Inferior parietal cortex (tissue), 1 donor: ENCODE data around the gene HLF.
A peak's percentile ranks its signal among the peaks of the same experiment; 100 is the strongest.

Source experiments
- DNase-seq: peaks from one replicate; pipeline ENCODE4 v3.0.0-alpha.2; 2016; ENCODE audit errors: extremely low spot score

HLF gene

GRCh38 chr17:55274355-55275255 lies 9.8 kb downstream of the HLF start:
- no peak for DNase-seq

- DNase-seq: no peak
Measured at GRCh38 chr17:55275894-55276804, 11.4 kb downstream of the HLF start.

DNA sequence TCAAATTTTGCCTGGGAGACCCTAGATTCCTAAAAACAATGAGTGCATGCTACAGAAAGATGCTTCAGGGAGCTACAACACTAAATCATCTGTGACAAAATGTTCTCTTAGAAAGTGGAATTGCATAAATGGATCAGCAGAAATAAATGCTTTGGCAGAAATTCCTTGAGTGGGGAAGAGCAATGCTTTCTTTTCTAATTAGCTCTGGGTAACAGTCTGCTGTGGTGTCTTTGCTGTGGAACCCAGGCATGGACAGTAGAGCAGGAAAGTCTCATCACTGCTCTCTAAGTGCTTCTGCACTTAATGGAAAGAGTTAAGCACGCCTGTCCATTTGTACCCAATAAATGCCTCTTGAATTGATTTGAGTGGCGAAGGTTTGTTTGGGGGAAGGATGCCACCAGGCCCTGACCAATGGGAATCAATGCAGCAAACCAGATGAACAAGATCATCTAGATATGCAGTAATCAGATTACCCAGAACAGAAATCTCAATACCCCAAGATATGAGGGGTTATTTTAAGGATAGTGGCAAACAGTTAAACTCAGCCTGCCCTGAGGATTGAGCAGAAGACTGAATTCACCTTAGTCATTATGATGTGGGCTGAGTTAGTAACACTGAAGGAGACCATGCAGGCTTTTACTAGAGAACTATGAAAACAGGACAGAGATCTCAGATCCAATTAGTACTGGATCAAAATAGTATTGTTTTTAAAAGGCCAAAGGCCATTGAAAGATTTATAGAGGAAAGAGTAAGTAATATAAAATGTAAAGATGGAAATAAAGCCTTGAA lies 13.6 kb downstream of the HLF start:
- no peak for DNase-seq

DNA sequence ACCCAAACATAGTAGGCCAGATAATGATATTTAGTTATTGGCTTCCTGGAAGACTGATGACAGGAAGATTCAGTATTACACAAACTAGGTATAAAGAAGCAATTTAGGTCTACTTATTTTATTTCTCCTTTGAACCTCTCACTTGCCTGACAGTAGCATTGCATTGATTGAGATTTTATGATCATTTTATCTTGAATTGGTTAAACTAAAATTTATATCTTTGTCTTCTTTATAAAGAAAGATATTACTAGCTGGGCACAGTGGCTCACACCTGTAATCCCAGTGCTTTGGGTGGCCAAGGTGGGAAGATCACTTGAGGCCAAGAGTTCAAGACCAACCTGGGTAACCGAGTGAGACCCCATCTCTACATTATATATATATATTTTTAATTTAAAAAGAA lies 14.4 kb downstream of the HLF start:
- no peak for DNase-seq

- no peak for DNase-seq
Measured at GRCh38 chr17:55279788-55280187, 15.0 kb downstream of the HLF start.

DNA sequence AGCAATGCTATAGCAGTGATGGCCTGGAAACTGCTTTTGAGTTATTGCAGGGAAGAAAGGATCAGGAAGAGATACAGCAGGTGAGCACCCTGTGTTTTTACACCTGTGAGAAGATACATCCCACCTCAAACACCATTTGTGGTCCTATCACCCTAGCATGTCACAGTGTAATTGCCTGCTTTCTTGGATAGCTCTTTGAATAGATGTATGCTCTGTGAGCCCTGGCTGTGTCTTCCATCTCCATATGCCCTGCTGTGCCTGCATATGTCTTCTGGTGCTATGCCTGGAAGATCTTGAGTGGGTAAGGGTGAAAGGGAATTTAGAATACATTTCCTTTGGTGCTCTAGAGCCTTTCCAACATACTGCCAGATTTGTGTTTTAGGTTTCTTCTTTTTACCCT lies 15.5 kb downstream of the HLF start:
- no peak for DNase-seq

GRCh38 chr17:55281649-55282378 lies 17.1 kb downstream of the HLF start:
- DNase-seq: no peak

DNA sequence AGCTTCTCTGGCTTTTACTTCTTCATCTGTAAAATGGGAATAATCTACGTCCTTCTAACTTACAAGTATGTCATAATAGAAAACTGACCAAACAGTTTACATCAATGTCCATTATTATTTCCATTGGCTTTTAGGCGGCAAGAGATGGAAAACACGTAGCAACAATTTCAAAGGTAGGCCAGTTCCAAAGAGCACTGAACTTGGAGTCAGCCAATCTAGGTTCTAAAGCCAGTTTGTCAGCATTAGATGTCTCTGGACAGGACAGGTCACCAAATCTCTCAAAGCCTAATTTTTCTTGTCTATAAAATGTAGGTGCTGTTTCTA lies 17.6 kb downstream of the HLF start:
- DNase-seq: no peak

DNA sequence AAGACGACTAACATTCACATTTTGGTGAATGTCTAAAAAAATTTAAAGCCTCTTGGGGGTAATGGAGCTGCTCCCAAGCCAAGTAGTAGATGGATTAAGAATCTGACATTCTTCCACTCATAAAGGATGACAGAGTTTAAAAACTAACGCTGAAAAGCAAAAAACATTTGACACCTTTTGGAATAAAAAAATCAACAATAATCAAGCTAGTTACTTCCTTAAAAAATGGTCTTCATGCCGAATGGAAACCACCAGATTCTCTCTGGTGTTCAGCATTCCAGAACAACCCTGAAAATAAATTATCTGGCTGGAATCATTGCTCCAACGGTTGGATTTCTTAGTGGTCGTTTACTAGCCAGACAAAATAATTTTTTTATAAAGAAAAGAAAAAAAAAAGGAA lies 18.0 kb downstream of the HLF start:
- no peak for DNase-seq

DNA sequence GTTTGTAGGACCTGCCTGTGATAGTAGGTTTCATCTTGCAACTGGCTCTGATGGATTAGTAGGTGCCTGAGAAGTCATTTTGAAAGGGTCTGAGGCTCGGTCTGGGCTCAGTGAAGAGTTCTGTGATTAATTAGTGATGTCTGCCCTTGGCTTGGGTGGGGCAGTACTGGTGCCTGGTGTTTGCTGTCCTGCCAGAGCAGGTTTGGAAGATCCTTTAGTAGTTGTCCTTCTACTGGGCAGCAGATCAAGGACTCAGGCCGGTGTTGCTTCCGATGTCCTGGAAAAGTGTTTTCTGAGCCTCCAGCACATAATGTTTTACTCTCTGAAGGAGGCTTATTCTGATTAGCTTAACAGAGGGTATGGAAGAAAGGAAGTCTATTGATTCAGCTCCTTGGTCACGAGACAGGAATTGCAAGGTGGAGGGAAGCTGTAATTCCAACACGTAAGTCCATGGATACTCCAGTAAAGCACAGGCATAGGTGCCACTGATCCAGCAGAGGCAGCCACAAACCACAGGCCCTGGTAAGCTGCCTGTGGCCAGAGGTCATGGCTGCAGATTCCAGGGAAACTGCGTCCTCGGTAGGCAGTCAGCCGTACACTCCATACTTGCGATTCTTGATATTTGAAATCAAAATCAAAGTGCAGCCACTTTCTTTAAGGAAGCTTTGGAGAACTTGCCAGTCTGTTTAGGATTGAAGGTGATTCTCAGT lies 18.7 kb downstream of the HLF start:
- no peak for DNase-seq

- no peak for DNase-seq
Measured at GRCh38 chr17:55284001-55284884, 19.5 kb downstream of the HLF start.

- no peak for DNase-seq
Measured at GRCh38 chr17:55284944-55285339, 20.2 kb downstream of the HLF start.

- DNase-seq: peak; percentile 87
Measured at GRCh38 chr17:55285340-55286301, 20.9 kb downstream of the HLF start.

- no peak for DNase-seq
Measured at GRCh38 chr17:55286681-55287589, 22.2 kb downstream of the HLF start.

GRCh38 chr17:55288356-55289105 lies 23.8 kb downstream of the HLF start:
- DNase-seq: no peak

DNA sequence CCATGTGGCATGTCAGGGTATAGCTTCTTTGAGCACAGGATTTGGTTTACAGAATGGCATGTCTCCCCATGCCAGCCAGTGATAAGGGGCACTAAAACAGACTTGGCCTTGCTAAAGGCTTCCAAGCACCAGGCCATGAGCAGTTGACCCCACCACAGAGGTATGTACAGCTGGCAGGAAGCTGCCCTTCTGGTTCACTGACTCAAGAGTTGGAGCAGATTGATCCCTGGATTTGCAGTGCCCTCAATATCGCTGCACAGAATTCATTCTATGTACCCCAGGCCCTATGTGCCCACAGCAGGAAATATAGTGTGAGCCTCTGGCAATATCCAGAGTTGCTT lies 24.3 kb downstream of the HLF start:
- DNase-seq: no peak

DNA sequence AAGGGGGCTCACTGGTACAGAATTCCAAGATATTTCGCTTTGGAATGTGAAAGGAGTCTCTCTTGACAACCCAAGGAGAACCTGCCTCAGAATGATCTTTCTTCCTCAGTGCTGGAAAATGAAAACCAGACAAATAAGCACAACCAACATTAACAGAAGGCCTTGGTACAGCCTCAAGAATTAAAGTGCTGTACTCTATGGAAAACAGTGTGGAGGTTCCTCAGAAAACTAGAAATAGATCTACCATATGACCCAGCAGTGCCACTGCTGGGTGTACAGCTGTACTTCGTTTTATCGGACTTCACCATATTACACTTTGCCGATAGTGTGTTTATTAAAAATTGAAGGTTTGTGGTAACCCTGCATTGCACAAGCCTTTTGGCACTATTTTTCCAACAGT lies 25.2 kb downstream of the HLF start:
- DNase-seq: no peak
